WTC11 (cell line): ENCODE measurements around the gene PRAMEF9.

Experiments
- AFF4 ChIP-seq: sonication (generic); formaldehyde crosslinking; IDR thresholded peaks from 2 replicates; pipeline ENCODE4 v1.8.1; 2023; ENCODE audit warnings: mild to moderate bottlenecking, missing genetic modification reagents, borderline replicate concordance
- AR ChIP-seq: fragments of 250-450 bp; sonication (Bioruptor Pico); IDR thresholded peaks from 2 replicates; pipeline ENCODE4 v1.9.0; 2021; ENCODE audit warnings: mild to moderate bottlenecking
- CTCF ChIP-seq: fragments of 200-600 bp; IDR thresholded peaks from 2 replicates; pipeline ENCODE4 v1.8.0; 2022; ENCODE audit warnings: antibody characterized with exemption
- E2F5 ChIP-seq: sonication (generic); formaldehyde crosslinking; IDR thresholded peaks from 2 replicates; pipeline ENCODE4 v1.8.1; 2022; ENCODE audit warnings: mild to moderate bottlenecking, moderate library complexity, missing genetic modification reagents
- JUN ChIP-seq: sonication (generic); formaldehyde crosslinking; IDR thresholded peaks from 2 replicates; pipeline ENCODE4 v1.8.0; 2023; ENCODE audit warnings: mild to moderate bottlenecking, missing genetic modification reagents
- NFYB ChIP-seq: sonication (generic); formaldehyde crosslinking; conservative IDR thresholded peaks from 2 replicates; pipeline ENCODE4 v1.8.0; 2022; ENCODE audit warnings: low read depth, missing genetic modification reagents
- SP1 ChIP-seq: sonication (generic); formaldehyde crosslinking; conservative IDR thresholded peaks from 2 replicates; pipeline ENCODE4 v1.8.1; 2022; ENCODE audit warnings: missing genetic modification reagents
- STAT6 ChIP-seq: sonication (generic); formaldehyde crosslinking; conservative IDR thresholded peaks from 2 replicates; pipeline ENCODE4 v1.8.1; 2023; ENCODE audit warnings: mild to moderate bottlenecking, low read depth, missing genetic modification reagents, moderate library complexity
- TP53 ChIP-seq: sonication (generic); formaldehyde crosslinking; IDR thresholded peaks from 2 replicates; pipeline ENCODE4 v1.8.1; 2023; ENCODE audit warnings: mild to moderate bottlenecking, missing genetic modification reagents
- USF1 ChIP-seq: sonication (generic); formaldehyde crosslinking; IDR thresholded peaks from 2 replicates; pipeline ENCODE4 v1.8.0; 2022; ENCODE audit warnings: mild to moderate bottlenecking, missing genetic modification reagents
- USF2 ChIP-seq: sonication (generic); formaldehyde crosslinking; IDR thresholded peaks from 2 replicates; pipeline ENCODE4 v1.8.1; 2023; ENCODE audit warnings: mild to moderate bottlenecking, missing genetic modification reagents, moderate library complexity
- ZBTB43 ChIP-seq: sonication (generic); formaldehyde crosslinking; IDR thresholded peaks from 2 replicates; pipeline ENCODE4 v1.8.1; 2023; ENCODE audit warnings: mild to moderate bottlenecking, missing genetic modification reagents

GRCh38 chr1:13228343-13228781 lies 56.7 kb downstream of the PRAMEF9 start:
- TF ChIP-seq TP53 (no peak), CTCF (no peak), USF1 (CRISPR knock-in tag) (no peak), AFF4 (no peak), ZBTB43 (CRISPR knock-in tag) (no peak), USF2 (CRISPR knock-in tag) (no peak), STAT6 (no peak), JUN (CRISPR knock-in tag) (no peak), SP1 (no peak), NFYB (CRISPR knock-in tag) (no peak), E2F5 (CRISPR knock-in tag) (no peak), AR (CRISPR knock-in tag) (no peak)
